Pons (tissue), 1 donor: ENCODE results near the gene ZNF483.
"Not testable (repeated sequence)": the region's sequence is repeated elsewhere in the genome, so short reads cannot be mapped to it uniquely, and the experiment has no call there.

Source experiments
- DNase-seq: peaks from one replicate; pipeline ENCODE4 v3.0.0-alpha.2; 2016; ENCODE audit warnings: low spot score

Gene ZNF483

DNA sequence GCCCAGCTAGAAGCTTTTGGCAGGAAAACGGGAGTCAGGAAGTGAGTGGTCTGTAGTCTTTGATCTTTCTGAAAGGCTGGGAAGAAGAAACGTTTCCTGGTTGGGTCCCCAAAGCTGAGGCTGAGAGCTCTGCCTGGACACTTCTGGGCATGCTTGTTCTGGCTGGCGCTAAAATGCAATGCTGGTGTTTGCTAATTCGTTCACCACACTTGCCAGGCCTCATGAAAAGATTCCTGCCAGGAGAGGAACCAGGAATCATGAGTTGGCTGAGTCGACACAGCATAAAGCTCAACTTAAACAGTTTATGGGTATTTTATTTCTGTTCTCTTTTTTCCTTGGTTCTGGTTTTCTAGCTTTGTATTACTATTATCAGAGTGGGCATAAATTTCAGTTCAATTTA is 85.2 kb downstream of the ZNF483 start:
- DNase-seq, result no peak

DNA sequence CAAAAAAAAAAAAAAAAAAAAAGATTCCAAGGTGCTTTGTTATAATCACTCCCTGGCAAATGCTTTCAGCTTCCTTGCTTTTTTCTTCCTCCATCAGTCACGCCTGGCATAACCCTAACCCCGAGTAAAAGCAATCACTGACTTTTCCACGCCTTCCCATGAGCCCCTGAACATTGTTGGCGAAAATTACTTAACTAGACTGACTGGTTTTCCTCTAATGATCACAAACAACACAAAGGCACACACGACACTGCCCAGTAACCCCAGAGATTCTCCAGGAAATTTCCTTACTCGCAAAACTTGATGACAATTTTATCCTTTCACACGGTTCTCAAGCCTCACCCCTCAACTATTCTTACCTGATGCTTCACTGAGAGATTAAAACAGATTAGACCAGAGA is 85.9 kb downstream of the ZNF483 start:
- DNase-seq, result no peak

GRCh38 chr9:111613436-111614040 is 88.6 kb downstream of the ZNF483 start:
- no peak for DNase-seq

DNA sequence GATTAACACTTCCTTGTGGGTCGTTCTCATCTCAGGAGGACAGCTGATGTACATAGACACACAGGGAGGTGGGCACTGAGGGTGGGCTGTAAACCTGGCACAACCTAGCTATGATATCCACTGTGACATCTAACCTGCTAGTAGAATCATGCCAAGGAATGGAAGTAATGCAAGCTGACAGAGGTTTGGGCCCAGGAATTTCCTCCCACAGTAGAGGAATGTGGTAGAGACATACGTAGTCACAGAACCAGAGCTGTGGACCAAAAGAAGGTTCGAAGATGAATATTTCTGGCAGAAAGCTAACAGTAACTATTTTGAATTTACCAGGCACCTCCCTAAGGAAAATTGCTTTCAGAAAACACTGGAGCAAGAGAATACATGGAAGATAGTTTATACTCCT is 90.9 kb downstream of the ZNF483 start:
- DNase-seq, result no peak

DNA sequence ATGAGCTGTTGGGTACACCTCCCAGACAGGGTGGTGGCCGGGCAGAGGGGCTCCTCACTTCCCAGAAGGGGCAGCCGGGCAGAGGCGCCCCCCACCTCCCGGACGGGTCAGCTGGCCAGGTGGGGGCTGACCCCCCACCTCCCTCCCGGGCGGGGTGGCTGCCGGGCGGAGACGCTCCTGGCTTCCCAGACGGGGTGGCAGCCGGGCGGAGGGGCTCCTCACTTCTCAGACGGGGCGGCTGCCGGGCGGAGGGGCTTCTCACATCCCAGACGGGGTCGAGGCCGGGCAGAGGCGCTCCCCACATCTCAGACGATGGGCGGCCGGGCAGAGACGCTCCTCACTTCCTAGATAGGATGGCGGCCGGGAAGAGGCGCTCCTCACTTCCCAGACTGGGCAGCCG is 92.4 kb downstream of the ZNF483 start:
- not testable (repeated sequence) for DNase-seq

- peak; percentile 62 for DNase-seq
Observed at GRCh38 chr9:111621895-111622480, 97.0 kb downstream of the ZNF483 start.

DNA sequence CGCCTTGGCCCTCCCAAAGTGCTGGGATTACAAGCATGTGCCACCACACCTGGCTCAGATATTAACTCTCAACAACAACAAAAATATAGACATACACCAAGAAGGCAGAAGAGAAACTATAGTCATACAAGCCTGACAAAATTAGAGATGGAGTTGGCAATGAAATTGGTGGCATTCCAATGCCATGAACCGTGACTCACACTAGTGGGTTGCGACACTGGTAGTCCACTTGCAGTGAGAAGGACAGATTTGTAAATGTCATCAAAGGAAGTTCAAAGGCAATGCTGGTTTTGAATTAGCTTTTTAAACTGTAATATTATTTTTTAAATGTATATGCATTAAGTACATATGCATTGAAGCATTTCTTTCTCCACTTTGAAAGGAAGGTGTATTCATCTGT is 97.6 kb downstream of the ZNF483 start:
- DNase-seq, result no peak
